GM12891 (cell line): ENCODE measurements around the gene SCARB1.

Experiments
- PAX5 ChIP-seq: IDR thresholded peaks from 2 replicates; pipeline ENCODE4 v1.6.1; 2011; ENCODE audit warnings: low read length, moderate library complexity, mild to moderate bottlenecking; ENCODE audit not compliant: insufficient read depth, severe bottlenecking
- POLR2A ChIP-seq: IDR thresholded peaks from 2 replicates; pipeline ENCODE4 v1.6.1; 2011; ENCODE audit warnings: low read depth, low read length, control low read depth
- POLR2AphosphoS5 ChIP-seq: IDR thresholded peaks from 2 replicates; pipeline ENCODE4 v1.6.1; 2011; ENCODE audit warnings: low read depth, low read length, control low read depth
- SPI1 ChIP-seq: IDR thresholded peaks from 2 replicates; pipeline ENCODE4 v1.6.1; 2011; ENCODE audit warnings: low read depth, low read length, control low read depth
- TAF1 ChIP-seq: IDR thresholded peaks from 2 replicates; pipeline ENCODE4 v1.6.1; 2011; ENCODE audit warnings: low read depth, low read length, control low read depth

- TF ChIP-seq SPI1 (no peak), POLR2A (no peak), POLR2AphosphoS5 (no peak), TAF1 (no peak), PAX5 (no peak)
Measured at GRCh38 chr12:124744659-124745464, 118.8 kb downstream of the SCARB1 start.
